Liver (tissue), 9 donors: Measurements from ENCODE around the gene RPL35. TPM values are rescaled to one million over a fixed set of nuclear protein-coding genes. Genes with fewer than 3 reads are reported as not detected.

ENCODE experiments used
- DNase-seq: peaks from one replicate; pipeline ENCODE4 v3.0.0-alpha.2; 2017; ENCODE audit warnings: low spot score
- H3K27ac ChIP-seq, 2 donors: one replicate each; pipeline ENCODE4 v1.7.0; 2013; ENCODE audit warnings: inconsistent platforms in 2 of 2, low read length in 2 of 2, control low read depth in 1 of 2, low read depth in 1 of 2, mild to moderate bottlenecking in 1 of 2
- H3K27me3 ChIP-seq, 4 donors: one replicate each; pipeline versions ENCODE4 v1.6.1 to v1.7.0; 2013; ENCODE audit warnings: low read length in 3 of 4, inconsistent platforms in 1 of 4, mild to moderate bottlenecking in 1 of 4, moderate library complexity in 1 of 4; ENCODE audit not compliant: control insufficient read depth in 4 of 4, insufficient read depth in 4 of 4
- H3K36me3 ChIP-seq, 4 donors: one replicate each; pipeline versions ENCODE4 v1.6.1 to v1.7.0; 2013; ENCODE audit warnings: low read length in 3 of 4, mild to moderate bottlenecking in 3 of 4, low read depth in 1 of 4, moderate library complexity in 1 of 4; ENCODE audit not compliant: control insufficient read depth in 4 of 4, insufficient read depth in 3 of 4
- H3K4me1 ChIP-seq, 4 donors: one replicate each; pipeline versions ENCODE4 v1.6.1 to v1.7.0; 2013; ENCODE audit warnings: low read length in 3 of 4, mild to moderate bottlenecking in 3 of 4, moderate library complexity in 1 of 4; ENCODE audit not compliant: control insufficient read depth in 4 of 4, insufficient read depth in 4 of 4
- H3K4me3 ChIP-seq, 3 donors: one replicate each; pipeline versions ENCODE4 v1.6.1 to v1.7.0; 2013; ENCODE audit warnings: low read length in 3 of 3, control low read depth in 1 of 3, low read depth in 1 of 3, mild to moderate bottlenecking in 1 of 3
- H3K9ac ChIP-seq, 2 donors: one replicate each; pipeline ENCODE4 v1.7.0; 2013; ENCODE audit warnings: low read length in 2 of 2, mild to moderate bottlenecking in 2 of 2, moderate library complexity in 2 of 2, control low read depth in 1 of 2, low read depth in 1 of 2
- H3K9me3 ChIP-seq, 4 donors: one replicate each; pipeline versions ENCODE4 v1.6.1 to v1.7.0; 2013; ENCODE audit warnings: low read length in 3 of 4; ENCODE audit not compliant: control insufficient read depth in 4 of 4
- ATF3 ChIP-seq: IDR thresholded peaks from 2 replicates; pipeline ENCODE4 v1.6.1; 2016; ENCODE audit warnings: antibody characterized with exemption
- CTCF ChIP-seq: fragments of 150-350 bp; IDR thresholded peaks from 2 replicates; pipeline ENCODE4 v1.5.1; 2017; ENCODE audit warnings: improper control_type of control experiment, low read depth, low read length; ENCODE audit not compliant: missing input control
- EGR1 ChIP-seq, 2 donors: IDR thresholded peaks; 2 replicates each; pipeline ENCODE4 v1.6.1; 2016 to 2018; ENCODE audit warnings: antibody characterized with exemption in 2 of 2, low read depth in 2 of 2
- FOXA1 ChIP-seq: IDR thresholded peaks from 2 replicates; pipeline ENCODE4 v1.6.1; 2016; ENCODE audit warnings: antibody characterized with exemption
- FOXA2 ChIP-seq: IDR thresholded peaks from 2 replicates; pipeline ENCODE4 v1.6.1; 2016; ENCODE audit warnings: antibody characterized with exemption
- GABPA ChIP-seq, 2 donors: IDR thresholded peaks in 1 of 2; conservative IDR thresholded peaks in 1 of 2; 2 replicates each; pipeline ENCODE4 v1.6.1; 2016; ENCODE audit warnings: antibody characterized with exemption in 2 of 2, mild to moderate bottlenecking in 1 of 2, moderate library complexity in 1 of 2
- HNF4A ChIP-seq, 2 donors: conservative IDR thresholded peaks; 2 replicates each; pipeline ENCODE4 v1.6.1; 2016; ENCODE audit warnings: antibody characterized with exemption in 2 of 2, mild to moderate bottlenecking in 2 of 2
- HNF4G ChIP-seq: IDR thresholded peaks from 2 replicates; pipeline ENCODE4 v1.6.1; 2016; ENCODE audit warnings: antibody characterized with exemption
- JUND ChIP-seq, 2 donors: IDR thresholded peaks; 2 replicates each; pipeline ENCODE4 v1.6.1; 2016; ENCODE audit warnings: antibody characterized with exemption in 2 of 2
- MAX ChIP-seq: IDR thresholded peaks from 2 replicates; pipeline ENCODE4 v1.6.1; 2016; ENCODE audit warnings: antibody characterized with exemption
- NR2F2 ChIP-seq: IDR thresholded peaks from 2 replicates; pipeline ENCODE4 v1.6.1; 2016; ENCODE audit warnings: antibody characterized with exemption
- RAD21 ChIP-seq, 2 donors: IDR thresholded peaks; 2 replicates each; pipeline ENCODE4 v1.6.1; 2016; ENCODE audit warnings: antibody characterized with exemption in 2 of 2, mild to moderate bottlenecking in 2 of 2
- REST ChIP-seq: IDR thresholded peaks from 2 replicates; pipeline ENCODE4 v1.6.1; 2016; ENCODE audit warnings: antibody characterized with exemption, mild to moderate bottlenecking
- RXRA ChIP-seq, 2 donors: IDR thresholded peaks; 2 replicates each; pipeline ENCODE4 v1.6.1; 2017 to 2018; ENCODE audit warnings: antibody characterized with exemption in 2 of 2, mild to moderate bottlenecking in 1 of 2
- SP1 ChIP-seq: IDR thresholded peaks from 2 replicates; pipeline ENCODE4 v1.6.1; 2018; ENCODE audit warnings: antibody characterized with exemption, mild to moderate bottlenecking
- TAF1 ChIP-seq: conservative IDR thresholded peaks from 2 replicates; pipeline ENCODE4 v1.6.1; 2016; ENCODE audit warnings: antibody characterized with exemption, mild to moderate bottlenecking
- YY1 ChIP-seq: IDR thresholded peaks from 2 replicates; pipeline ENCODE4 v1.6.1; 2016; ENCODE audit warnings: antibody characterized with exemption, mild to moderate bottlenecking
- ZBTB33 ChIP-seq: IDR thresholded peaks from 2 replicates; pipeline ENCODE4 v1.6.1; 2016; ENCODE audit warnings: antibody characterized with exemption
- WGBS: extraction: QIAGEN DNeasy Blood & Tissue Kit; methylation state at CpG from one replicate; pipeline ENCODE4 v1.1.7; 2013; 5-methylcytosine and 5-hydroxymethylcytosine counted together
- polyA plus RNA-seq, 2 donors: library from polyadenylated mRNA; stranded (reverse) in 1 of 2; unstranded in 1 of 2; fragments of 200-250 nt in 1 of 2; fragments of >200 nt in 1 of 2; fragmentation: Nextera tagmentation in 1 of 2; extraction: Ambion mirVana in 1 of 2; gene quantifications; one replicate each; pipeline versions ENCODE4 v1.2.1 to v1.2.3, GENCODE V29; 2013 to 2015
- total RNA-seq, 2 donors: library from RNA; depleted of rRNA; stranded (reverse); fragments of >200 nt; gene quantifications; one replicate each; pipeline ENCODE4 v1.2.3, GENCODE V29; 2014
- donor health status: healthy.
- donor health status: healthy.
- donor health status: healthy.
- donor health status: healthy.
- donor health status: healthy.

The RPL35 gene
- total and polyA plus RNA-seq, 4 donors, result 623 to 1,101 (median 703) TPM

GRCh38 chr9:124869466-124869985 is 7.8 kb upstream of the RPL35 start:
- H3K27ac ChIP-seq, result peak overlapping the region; percentile 84 to 89
- H3K36me3 ChIP-seq, result peaks cover 0 to 7% (median 3%) of the 10 kb centered on the region in 4 donors
- under 1% methylated on average over 41 of the region's 41 CpGs for WGBS
- H3K27me3 ChIP-seq, result no peaks in the 10 kb centered on the region
- peak; percentile 53 for DNase-seq
- H3K4me1 ChIP-seq, result peaks cover 3 to 29% (median 15%) of the 10 kb centered on the region in 4 donors
- peak overlapping the region; percentile 87 to 99 for H3K9ac ChIP-seq
- no peaks in the 10 kb centered on the region for H3K9me3 ChIP-seq
- peak overlapping the region; percentile 69 to 98 (median 79) for H3K4me3 ChIP-seq
- TF ChIP-seq HNF4G (no peak), YY1 (no peak), MAX (no peak), FOXA1 (no peak), HNF4A (conservative IDR thresholded peaks at IDR 0.05) (no peak), SP1 (no peak), REST (no peak), RAD21 (IDR thresholded peaks at IDR 0.05) (no peak), GABPA (IDR thresholded peaks at IDR 0.05 in 1 of 2, conservative IDR thresholded peaks at IDR 0.05 in 1 of 2) (no peak), EGR1 (IDR thresholded peaks at IDR 0.05; ENCODE audit: low read depth in 2 of 2) (no peak), ATF3 (no peak), ZBTB33 (no peak), FOXA2 (no peak), CTCF (no peak), NR2F2 (no peak), TAF1 (no peak), JUND (IDR thresholded peaks at IDR 0.05) (no peak), RXRA (IDR thresholded peaks at IDR 0.05) (no peak)
